ENCODE results near the gene CASZ1.

GRCh38 chr1:10631811-10632593 is 164.4 kb downstream of the CASZ1 start:
- TF ChIP-seq CTCF (IDR thresholded peaks at IDR 0.05) (no peak), POLR2A (IDR thresholded peaks at IDR 0.05) (no peak)

Data from esophagus squamous epithelium (tissue), 4 donors.